Transverse colon (tissue), 4 donors: Measurements from ENCODE around the gene CAPN13.

Source experiments
- CTCF ChIP-seq, 5 experiments: fragments of 200-600 bp in 3 of 5; fragments of 450-650 bp in 2 of 5; sonication (generic) in 3 of 5; IDR thresholded peaks; 1 replicate in 2 of 5; 2 replicates in 3 of 5; pipeline ENCODE4 v1.5.1; 2016 to 2017; ENCODE audit warnings: antibody characterized with exemption in 5 of 5, inconsistent platforms in 3 of 5, mild to moderate bottlenecking in 2 of 5, moderate library complexity in 1 of 5
- EP300 ChIP-seq: sonication (generic); formaldehyde crosslinking; IDR thresholded peaks from one replicate; pipeline ENCODE4 v1.6.1; 2017; ENCODE audit warnings: antibody characterized with exemption, low read depth
- POLR2A ChIP-seq: fragments of 450-650 bp; IDR thresholded peaks from one replicate; pipeline ENCODE4 v1.6.1; 2016; ENCODE audit warnings: antibody characterized with exemption, mild to moderate bottlenecking, moderate library complexity
- POLR2AphosphoS5 ChIP-seq, 3 donors: sonication (generic); formaldehyde crosslinking; IDR thresholded peaks; one replicate each; pipeline ENCODE4 v1.6.1; 2016; ENCODE audit warnings: antibody characterized with exemption in 3 of 3

DNA sequence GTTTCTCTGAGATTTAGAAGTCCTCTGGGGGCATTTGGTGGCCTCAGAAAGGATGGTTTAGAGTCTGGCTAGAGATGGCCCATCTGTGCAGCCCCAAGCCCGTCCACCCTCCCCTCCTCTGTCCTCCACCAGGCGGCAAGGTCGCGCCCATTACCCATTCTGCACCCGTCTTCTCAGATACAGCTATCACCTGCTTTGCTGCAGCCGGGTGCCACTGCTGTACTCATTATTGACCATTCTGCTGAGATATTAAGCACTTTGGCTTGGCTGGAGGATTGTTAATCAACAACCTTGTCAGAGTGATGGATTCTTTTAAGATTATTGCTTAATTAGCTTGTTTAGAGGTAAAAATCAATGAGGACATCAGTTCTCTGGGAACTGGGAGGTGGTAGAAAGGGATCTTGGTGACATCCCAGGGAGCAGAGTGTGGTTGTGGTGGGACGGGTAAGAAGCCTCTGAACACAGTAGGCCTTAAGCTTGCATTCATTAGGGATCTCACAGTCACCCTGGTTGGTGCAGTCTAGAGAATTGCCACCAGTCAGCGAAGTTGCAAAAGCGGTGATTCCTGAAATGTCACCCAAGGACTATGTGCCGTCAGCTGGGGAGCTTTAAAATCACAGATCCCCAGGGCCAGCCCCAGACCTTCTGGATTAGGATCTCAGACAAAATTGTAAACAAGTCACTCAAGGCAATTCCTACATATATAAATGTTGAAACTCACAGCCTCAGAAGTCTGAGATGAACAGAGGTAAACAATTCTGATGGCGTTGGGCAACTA lies 90.9 kb downstream of the CAPN13 start:
- no peak for TF ChIP-seq CTCF (IDR thresholded peaks at IDR 0.05)
- TF ChIP-seq EP300: no peak
- no peak for TF ChIP-seq POLR2A
- no peak for TF ChIP-seq POLR2AphosphoS5 (IDR thresholded peaks at IDR 0.05)
